Measurements from ENCODE around the gene FAM221B.

The FAM221B gene

GRCh38 chr9:35852876-35853865 lies 24.6 kb upstream of the FAM221B start:
- TF ChIP-seq CTCF (IDR thresholded peaks at IDR 0.05; ENCODE audit: control extremely low read depth, extremely low read depth, low read depth, missing control alignments): no peak
- ChIA-PET CTCF (interaction anchor here (1.0 to 5.8 kb wide), 4 partner anchors 11 to 29 kb away, joined by 3 to 26 read pairs (median 8); no protein-coding TSS in a partner anchor), POLR2A (no interaction called here)
- DNase-seq (ENCODE audit: extremely low spot score): no peak

- TF ChIP-seq CTCF (IDR thresholded peaks at IDR 0.05; ENCODE audit: control extremely low read depth, extremely low read depth, low read depth, missing control alignments): no peak
- POLR2A ChIA-PET: no interaction called here
- no peak for DNase-seq (ENCODE audit: extremely low spot score)
- CTCF ChIA-PET: interaction anchor here (1.5 to 5.8 kb wide), 3 partner anchors 10 to 30 kb away, joined by 7 to 26 read pairs (median 9); no protein-coding TSS in a partner anchor
Observed at GRCh38 chr9:35852267-35852815, 23.8 kb upstream of the FAM221B start.

- no peak for TF ChIP-seq CTCF (IDR thresholded peaks at IDR 0.05; ENCODE audit: control extremely low read depth, extremely low read depth, low read depth, missing control alignments)
- POLR2A ChIA-PET: no interaction called here
- DNase-seq (ENCODE audit: extremely low spot score): peak; percentile 77
- CTCF ChIA-PET: interaction anchor here (1.0 to 2.1 kb wide), 7 partner anchors 8 to 58 kb away, joined by 3 to 15 read pairs (median 4); no protein-coding TSS in a partner anchor
Observed at GRCh38 chr9:35847792-35848572, 19.4 kb upstream of the FAM221B start.

- ChIA-PET CTCF (interaction anchor here (0.9 to 2.3 kb wide), 12 partner anchors 9 to 150 kb away, joined by 3 to 15 read pairs (median 4); no protein-coding TSS in a partner anchor), POLR2A (no interaction called here)
- TF ChIP-seq CTCF (IDR thresholded peaks at IDR 0.05; ENCODE audit: control extremely low read depth, extremely low read depth, low read depth, missing control alignments): no peak
- DNase-seq (ENCODE audit: extremely low spot score): no peak
Observed at GRCh38 chr9:35845824-35846771, 17.6 kb upstream of the FAM221B start.

GRCh38 chr9:35844628-35845270 lies 16.2 kb upstream of the FAM221B start:
- ChIA-PET POLR2A (no interaction called here), CTCF (interaction anchor here (0.8 to 2.3 kb wide), 11 partner anchors 9 to 110 kb away, joined by 3 to 14 read pairs (median 3); partner anchors contain the start of genes HINT2 and OR13J1)
- DNase-seq (ENCODE audit: extremely low spot score): no peak
- no peak for TF ChIP-seq CTCF (IDR thresholded peaks at IDR 0.05; ENCODE audit: control extremely low read depth, extremely low read depth, low read depth, missing control alignments)
